Neural cell (in vitro differentiated cells): ENCODE measurements around the gene UGT2B15.

Source experiments
- CTCF ChIP-seq: fragments of 450-650 bp; IDR thresholded peaks from 2 replicates; pipeline ENCODE4 v1.5.1; 2014; ENCODE audit warnings: antibody characterized with exemption, mild to moderate bottlenecking, moderate library complexity; ENCODE audit not compliant: poor library complexity, severe bottlenecking
- EP300 ChIP-seq: fragments of 450-650 bp; conservative IDR thresholded peaks from 2 replicates; pipeline ENCODE4 v1.6.1; 2014; ENCODE audit warnings: antibody characterized with exemption, mild to moderate bottlenecking, moderate library complexity; ENCODE audit not compliant: poor library complexity, severe bottlenecking
- EZH2 ChIP-seq: fragments of 200-600, 300-800 bp; shearing (Covaris generic), sonication (generic); IDR thresholded peaks from 2 replicates; pipeline ENCODE4 v1.6.1; 2014; ENCODE audit warnings: antibody characterized with exemption, low read length, borderline replicate concordance, mild to moderate bottlenecking; ENCODE audit not compliant: insufficient read depth, poor library complexity, severe bottlenecking
- REST ChIP-seq: IDR thresholded peaks from 2 replicates; pipeline ENCODE4 v1.6.1; 2012; ENCODE audit warnings: borderline replicate concordance

GRCh38 chr4:68655764-68656444 lies 14.5 kb downstream of the UGT2B15 start:
- TF ChIP-seq CTCF (no peak), EP300 (no peak), EZH2 (no peak), REST (no peak)
